HG03439 (cell line): ENCODE data around the gene SMURF2.
"Not testable (repeated sequence)": the region's sequence is repeated elsewhere in the genome, so short reads cannot be mapped to it uniquely, and the experiment has no call there.

Experiments used
- ATAC-seq: cut with Tn5 transposase; IDR thresholded peaks from one replicate; pipeline ENCODE4 v1.9.1; 2021; ENCODE audit warnings: mild to moderate bottlenecking, moderate library complexity; ENCODE audit not compliant: unreplicated experiment

The SMURF2 gene

GRCh38 chr17:64599187-64599676, 62.9 kb downstream of the SMURF2 start:
- no peak for ATAC-seq

DNA sequence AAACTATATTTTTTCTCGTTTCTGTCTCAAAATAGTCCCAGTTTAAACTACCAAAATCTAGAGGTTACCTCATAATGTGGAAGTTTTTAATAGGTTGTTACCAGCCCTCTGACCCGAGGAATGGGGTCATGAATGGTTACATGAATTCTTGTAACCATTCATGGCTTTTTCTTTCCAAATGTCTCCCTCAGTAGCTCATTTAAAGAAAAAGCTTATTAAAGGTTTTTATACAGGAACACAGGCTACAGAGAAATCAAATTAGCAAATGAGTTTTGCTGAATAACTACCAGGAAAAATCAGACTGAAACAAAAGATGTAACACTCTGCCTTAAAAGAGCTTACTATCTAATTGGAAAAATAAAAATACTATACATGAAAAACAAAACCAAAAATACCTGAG, 63.4 kb downstream of the SMURF2 start:
- no peak for ATAC-seq

GRCh38 chr17:64596988-64597387, 65.1 kb downstream of the SMURF2 start:
- no peak for ATAC-seq

DNA sequence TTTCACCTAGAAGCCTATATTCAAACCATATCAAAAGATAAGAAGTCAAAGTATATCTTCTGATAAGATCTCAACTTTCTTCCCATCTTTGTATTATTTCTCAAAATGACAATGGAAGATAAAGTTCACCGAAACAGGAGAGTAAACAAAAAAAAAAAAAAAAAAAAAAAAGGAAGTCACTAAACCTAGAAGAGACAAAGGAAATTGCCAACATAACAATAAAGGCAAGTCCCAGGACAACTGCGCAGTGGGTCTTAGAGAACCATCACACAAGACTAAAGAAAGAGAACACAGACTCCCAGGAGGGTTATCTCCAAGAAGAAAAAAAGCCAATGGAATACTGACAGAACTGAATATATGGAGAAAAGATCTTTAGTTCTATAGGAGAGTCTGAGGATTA, 65.7 kb downstream of the SMURF2 start:
- ATAC-seq: no peak

GRCh38 chr17:64591944-64592343, 70.2 kb downstream of the SMURF2 start:
- ATAC-seq: no peak

GRCh38 chr17:64585146-64585545, 77.0 kb downstream of the SMURF2 start:
- no peak for ATAC-seq

GRCh38 chr17:64583038-64583437, 79.1 kb downstream of the SMURF2 start:
- ATAC-seq: no peak

DNA sequence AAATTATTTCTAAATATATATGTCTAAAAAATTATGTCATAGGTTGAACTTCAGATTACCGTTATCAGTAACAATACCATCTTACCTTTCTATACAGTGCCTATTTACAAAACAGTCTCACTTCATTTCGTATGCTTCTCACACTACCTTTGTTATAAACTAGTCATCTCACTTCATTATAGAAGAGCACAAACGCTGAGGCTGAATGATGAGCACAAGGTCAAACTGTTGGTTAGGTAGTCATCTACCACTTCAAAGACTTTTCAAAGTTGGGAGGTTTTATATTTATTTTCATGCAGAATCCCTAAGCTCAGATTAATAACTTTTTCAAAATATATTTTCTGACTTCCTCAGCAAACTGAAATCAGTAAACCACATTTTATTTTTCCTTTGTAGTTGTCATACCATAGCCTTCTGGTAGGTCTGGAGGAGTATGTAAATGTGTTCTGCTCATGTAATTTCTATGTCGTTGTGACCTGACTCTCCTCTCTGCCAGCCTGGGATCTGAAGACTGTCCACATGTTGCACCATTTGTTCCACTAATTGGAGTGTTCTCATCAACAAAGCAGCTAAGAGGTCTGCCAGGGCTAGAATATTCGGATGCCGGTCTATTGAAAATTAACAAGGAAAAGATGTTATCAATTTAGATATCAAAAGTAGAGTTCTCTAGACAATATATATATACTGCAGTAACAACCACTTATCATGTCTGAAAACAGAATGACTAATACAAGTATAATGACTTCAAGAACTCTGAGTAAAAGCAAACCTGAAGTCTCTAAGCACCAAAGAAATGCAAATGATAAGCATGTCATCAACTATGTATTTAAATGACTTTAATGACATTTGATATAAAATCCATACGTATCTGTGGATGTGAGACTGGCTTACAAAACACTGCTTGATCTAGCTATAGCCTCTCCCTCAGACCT, 81.5 kb downstream of the SMURF2 start:
- ATAC-seq: no peak

- no peak for ATAC-seq
These were observed 82.2 kb downstream of the SMURF2 start for GRCh38 chr17:64579917-64580316.

DNA sequence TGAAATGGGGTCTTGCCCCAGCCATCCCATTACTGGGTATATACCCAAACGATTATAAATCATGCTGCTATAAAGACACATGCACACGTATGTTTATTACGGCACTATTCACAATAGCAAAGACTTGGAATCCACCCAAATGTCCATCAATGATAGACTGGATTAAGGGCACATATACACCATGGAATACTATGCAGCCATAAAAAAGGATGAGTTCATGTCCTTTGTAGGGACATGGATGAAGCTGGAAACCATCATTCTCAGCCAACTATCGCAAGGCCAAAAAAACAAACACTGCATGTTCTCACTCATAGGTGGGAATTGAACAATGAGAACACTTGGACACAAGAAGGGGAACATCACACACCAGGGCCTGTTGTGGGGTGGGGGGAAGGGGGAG, 85.1 kb downstream of the SMURF2 start:
- not testable (repeated sequence) for ATAC-seq

DNA sequence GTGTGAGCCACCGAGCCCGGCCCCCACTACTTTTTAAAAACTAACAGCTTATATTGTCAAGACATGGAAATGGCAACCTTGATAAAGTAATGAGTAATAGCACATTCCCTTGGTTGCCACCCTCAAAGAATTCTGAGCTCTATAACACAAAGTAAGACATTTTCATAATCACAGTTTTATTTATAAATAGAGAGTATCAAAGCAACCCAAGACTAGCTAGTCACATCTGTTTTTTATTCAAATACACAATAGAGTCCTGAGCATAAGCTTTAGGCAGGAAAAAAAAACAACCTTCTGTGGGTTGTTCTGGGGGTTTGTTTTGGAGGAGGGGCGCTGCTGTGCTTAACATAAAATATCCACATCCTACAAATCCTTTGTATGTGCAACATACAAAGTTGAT, 86.7 kb downstream of the SMURF2 start:
- no peak for ATAC-seq

GRCh38 chr17:64574646-64575045, 87.5 kb downstream of the SMURF2 start:
- no peak for ATAC-seq

GRCh38 chr17:64573214-64573613, 88.9 kb downstream of the SMURF2 start:
- ATAC-seq: no peak

DNA sequence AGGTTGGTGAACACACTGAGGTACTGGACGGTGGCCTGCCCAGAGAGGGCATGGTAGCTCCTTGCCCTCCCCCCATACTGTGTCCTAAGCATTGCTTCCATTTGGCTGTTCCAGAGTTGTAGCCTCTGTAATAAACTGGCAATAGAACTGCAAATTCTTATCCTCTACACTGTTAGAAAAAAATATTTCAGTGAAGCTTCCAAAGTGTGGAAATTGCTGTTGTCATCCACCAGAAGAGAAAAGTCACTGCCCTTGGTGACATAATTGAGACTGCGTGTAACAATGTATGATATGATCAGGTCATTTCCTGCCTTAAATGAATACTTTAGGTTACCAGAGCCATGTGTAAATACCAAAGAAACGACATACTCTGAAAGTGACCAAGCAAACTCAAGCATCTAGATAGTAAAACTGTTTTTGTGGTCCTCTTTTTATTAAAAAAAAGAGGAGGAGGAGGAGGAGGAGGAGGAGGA, 89.4 kb downstream of the SMURF2 start:
- no peak for ATAC-seq

DNA sequence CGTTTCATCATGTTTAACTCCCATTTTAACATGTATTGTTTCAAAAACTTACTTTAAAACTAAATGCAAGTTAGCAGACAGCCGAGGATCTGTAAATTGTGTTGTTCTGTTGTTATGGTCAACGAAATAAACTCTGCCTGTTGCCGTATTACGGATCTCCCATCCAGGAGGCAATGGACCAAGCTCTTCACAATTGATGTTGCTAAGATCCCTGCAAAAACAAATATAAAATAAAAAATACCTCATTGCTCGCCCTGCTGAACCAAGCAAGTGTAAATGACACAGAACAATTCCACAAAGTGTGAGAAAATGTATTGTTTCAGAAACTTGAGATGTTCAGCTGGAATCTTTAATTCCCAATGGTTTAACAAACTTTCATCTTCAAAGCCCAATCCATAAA, 90.4 kb downstream of the SMURF2 start:
- no peak for ATAC-seq

GRCh38 chr17:64565563-64565962, 96.5 kb downstream of the SMURF2 start:
- ATAC-seq: no peak

DNA sequence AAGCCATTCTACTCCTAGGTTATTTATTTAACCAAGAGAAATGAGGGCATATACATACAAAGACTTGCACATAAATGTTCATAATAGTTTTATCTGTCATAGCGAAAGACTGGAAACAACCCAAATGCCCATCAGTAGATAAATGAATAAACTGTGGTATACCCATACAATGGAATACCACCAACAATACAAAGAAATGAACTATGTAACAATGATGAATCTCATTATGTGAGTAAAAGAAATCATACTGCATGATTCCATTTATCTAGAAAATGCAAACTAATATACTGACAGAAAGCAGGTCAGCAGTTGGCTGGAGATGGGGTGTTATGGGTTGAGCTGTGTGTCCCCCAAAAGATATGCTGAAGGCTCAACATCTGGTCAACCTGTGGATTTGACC, 98.0 kb downstream of the SMURF2 start:
- ATAC-seq: no peak

- no peak for ATAC-seq
These were observed 106.8 kb downstream of the SMURF2 start for GRCh38 chr17:64555281-64555680.

- no peak for ATAC-seq
These were observed 108.0 kb downstream of the SMURF2 start for GRCh38 chr17:64554028-64554637.

- ATAC-seq: no peak
These were observed 110.6 kb downstream of the SMURF2 start for GRCh38 chr17:64551461-64551860.

DNA sequence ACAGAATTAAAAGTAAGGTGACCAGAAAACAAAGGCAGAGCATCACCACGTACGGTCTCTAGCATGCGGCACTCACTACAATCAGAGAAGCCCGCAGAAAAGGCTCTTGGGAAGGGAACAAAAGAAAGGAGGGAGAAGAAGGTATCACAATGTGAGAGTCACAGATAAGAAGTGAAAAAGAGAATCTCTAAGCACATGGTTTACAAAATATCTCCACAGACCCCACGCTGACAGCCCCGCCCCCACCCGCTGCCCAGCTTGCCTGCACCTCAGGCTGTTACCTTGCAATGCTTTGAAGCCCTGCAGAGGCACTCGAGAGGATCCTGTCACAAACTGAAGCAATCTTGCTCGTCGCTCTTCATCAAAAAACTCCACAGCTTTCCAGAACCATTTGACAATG, 114.8 kb downstream of the SMURF2 start:
- no peak for ATAC-seq

- ATAC-seq: no peak
These were observed 115.4 kb downstream of the SMURF2 start for GRCh38 chr17:64546716-64547115.
